H9 (cell line): Measurements from ENCODE around the gene TTC33. TPM values are rescaled to one million over a fixed set of nuclear protein-coding genes. Genes with fewer than 3 reads are reported as not detected.

Experiments used
- DNase-seq: peaks from one replicate; pipeline ENCODE4 v3.0.0-alpha.2; 2017
- H2AFZ ChIP-seq: one replicate; pipeline ENCODE4 v1.6.1; 2013; ENCODE audit warnings: mild to moderate bottlenecking, low read length, control low read depth, moderate library complexity
- H2AK5ac ChIP-seq: 2 replicates; pipeline ENCODE4 v1.6.1; 2013; ENCODE audit warnings: low read length, control low read depth, mixed read lengths; ENCODE audit not compliant: insufficient read length
- H2BK120ac ChIP-seq: one replicate; pipeline ENCODE4 v1.6.1; 2013; ENCODE audit warnings: low read depth, mild to moderate bottlenecking, low read length, control low read depth, inconsistent platforms; ENCODE audit not compliant: poor library complexity, severe bottlenecking
- H2BK12ac ChIP-seq: 2 replicates; pipeline ENCODE4 v1.6.1; 2013; ENCODE audit warnings: low read length, control low read depth, mixed read lengths, low read depth; ENCODE audit not compliant: insufficient read length
- H2BK15ac ChIP-seq: 2 replicates; pipeline ENCODE4 v1.6.1; 2013; ENCODE audit warnings: low read depth, low read length, control low read depth
- H2BK20ac ChIP-seq: one replicate; pipeline ENCODE4 v1.6.1; 2013; ENCODE audit warnings: low read depth, mild to moderate bottlenecking, low read length, control low read depth, inconsistent platforms; ENCODE audit not compliant: poor library complexity, severe bottlenecking
- H2BK5ac ChIP-seq: 2 replicates; pipeline ENCODE4 v1.6.1; 2013; ENCODE audit warnings: low read length, control low read depth, mixed read lengths; ENCODE audit not compliant: insufficient read length
- H3K14ac ChIP-seq: 2 replicates; pipeline ENCODE4 v1.6.1; 2013; ENCODE audit warnings: low read length, control low read depth; ENCODE audit not compliant: insufficient read depth
- H3K18ac ChIP-seq: 2 replicates; pipeline ENCODE4 v1.6.1; 2013; ENCODE audit warnings: low read depth, mild to moderate bottlenecking, mixed read lengths, low read length, control low read depth; ENCODE audit not compliant: insufficient read length
- H3K23ac ChIP-seq: 2 replicates; pipeline ENCODE4 v1.6.1; 2013; ENCODE audit warnings: low read length, control low read depth, mixed read lengths, low read depth; ENCODE audit not compliant: insufficient read length
- H3K23me2 ChIP-seq: 2 replicates; pipeline ENCODE4 v1.6.1; 2013; ENCODE audit warnings: low read depth, mild to moderate bottlenecking, mixed read lengths, low read length, control low read depth; ENCODE audit not compliant: insufficient read length, poor library complexity, severe bottlenecking
- H3K27ac ChIP-seq: 2 replicates; pipeline ENCODE4 v1.5.1; 2013; ENCODE audit warnings: low read length, control low read depth, mixed read lengths, low read depth; ENCODE audit not compliant: insufficient read length
- H3K27me3 ChIP-seq: 2 replicates; pipeline ENCODE4 v1.6.1; 2013; ENCODE audit warnings: low read length, control low read depth, inconsistent platforms; ENCODE audit not compliant: insufficient read depth
- H3K4ac ChIP-seq: 2 replicates; pipeline ENCODE4 v1.6.1; 2013; ENCODE audit warnings: low read depth, mild to moderate bottlenecking, control low read depth, inconsistent platforms, low read length, moderate library complexity
- H3K4me1 ChIP-seq: 2 replicates; pipeline ENCODE4 v1.6.1; 2013; ENCODE audit warnings: low read length, control low read depth, inconsistent platforms; ENCODE audit not compliant: insufficient read depth
- H3K4me2 ChIP-seq: 2 replicates; pipeline ENCODE4 v1.6.1; 2013; ENCODE audit warnings: low read length, control low read depth, mixed read lengths; ENCODE audit not compliant: insufficient read length, insufficient read depth
- H3K56ac ChIP-seq: 2 replicates; pipeline ENCODE4 v1.6.1; 2013; ENCODE audit warnings: low read depth, mild to moderate bottlenecking, mixed read lengths, low read length, control low read depth; ENCODE audit not compliant: insufficient read length
- H3K79me1 ChIP-seq: 2 replicates; pipeline ENCODE4 v1.6.1; 2013; ENCODE audit warnings: low read depth, mild to moderate bottlenecking, moderate library complexity, low read length, control low read depth, inconsistent platforms; ENCODE audit not compliant: insufficient read depth, poor library complexity, severe bottlenecking
- H3K79me2 ChIP-seq: 2 replicates; pipeline ENCODE4 v1.6.1; 2013; ENCODE audit warnings: low read length, control low read depth, inconsistent platforms; ENCODE audit not compliant: insufficient read depth
- H3K9ac ChIP-seq: 2 replicates; pipeline ENCODE4 v1.6.1; 2013; ENCODE audit warnings: low read length, control low read depth, mixed read lengths; ENCODE audit not compliant: insufficient read length; ENCODE audit errors: extremely low read depth
- H3K9me3 ChIP-seq: one replicate; pipeline ENCODE4 v1.6.1; 2013; ENCODE audit warnings: low read depth, low read length, inconsistent platforms; ENCODE audit not compliant: control insufficient read depth
- H3T11ph ChIP-seq: one replicate; pipeline ENCODE4 v1.6.1; 2013; ENCODE audit warnings: mild to moderate bottlenecking, low read length, control low read depth, inconsistent platforms
- H4K20me1 ChIP-seq: one replicate; pipeline ENCODE4 v1.6.1; 2013; ENCODE audit not compliant: control insufficient read depth, insufficient read length, insufficient read depth
- H4K5ac ChIP-seq: 2 replicates; pipeline ENCODE4 v1.6.1; 2013; ENCODE audit warnings: low read depth, mild to moderate bottlenecking, mixed read lengths, low read length, control low read depth; ENCODE audit not compliant: insufficient read length
- H4K8ac ChIP-seq: replicated peaks from 2 replicates; pipeline ENCODE4 v1.6.1; 2013; ENCODE audit warnings: low read length, control low read depth, mixed read lengths, low read depth; ENCODE audit not compliant: insufficient read length
- H4K91ac ChIP-seq: 2 replicates; pipeline ENCODE4 v1.6.1; 2013; ENCODE audit warnings: low read depth, mild to moderate bottlenecking, moderate library complexity, mixed read lengths, low read length, control low read depth; ENCODE audit not compliant: insufficient read length
- H3K27ac Mint-ChIP-seq, 3 experiments: 2 replicates in 2 of 3; 3 replicates in 1 of 3; pipeline ENCODE4 v1.8.0; 2020 to 2021; ENCODE audit warnings: mixed read lengths in 3 of 3, mild to moderate bottlenecking in 1 of 3, moderate library complexity in 1 of 3
- H3K27me3 Mint-ChIP-seq: 2 replicates; pipeline ENCODE4 v1.8.0; 2021; ENCODE audit warnings: low read depth, mild to moderate bottlenecking, moderate library complexity, mixed read lengths
- H3K36me3 Mint-ChIP-seq, 3 experiments: 2 replicates in 2 of 3; 3 replicates in 1 of 3; pipeline ENCODE4 v1.8.0; 2020 to 2021; ENCODE audit warnings: low read depth in 3 of 3, mixed read lengths in 3 of 3; ENCODE audit not compliant: insufficient read depth in 1 of 3
- H3K4me1 Mint-ChIP-seq, 2 experiments: 2 replicates each; pipeline ENCODE4 v1.8.0; 2020; ENCODE audit warnings: mixed read lengths in 2 of 2
- H3K4me3 Mint-ChIP-seq, 2 experiments: 2 replicates in 1 of 2; 3 replicates in 1 of 2; pipeline ENCODE4 v1.8.0; 2020 to 2021; ENCODE audit warnings: mild to moderate bottlenecking in 2 of 2, mixed read lengths in 2 of 2, moderate library complexity in 1 of 2
- H3K9me3 Mint-ChIP-seq, 2 experiments: 2 replicates in 1 of 2; 3 replicates in 1 of 2; pipeline ENCODE4 v1.8.0; 2020; ENCODE audit warnings: mild to moderate bottlenecking in 2 of 2, mixed read lengths in 2 of 2, moderate library complexity in 1 of 2
- WGBS: extraction: QIAGEN DNeasy Blood & Tissue Kit; methylation state at CpG from one replicate; pipeline ENCODE4 v1.1.7; 2013; ENCODE audit warnings: missing lambda C conversion rate, low lambda C conversion rate, mixed read lengths; ENCODE audit not compliant: insufficient read length; ENCODE audit errors: extremely low coverage; 5-methylcytosine and 5-hydroxymethylcytosine counted together
- total RNA-seq: library from RNA; stranded (reverse); gene quantifications from 2 replicates; pipeline ENCODE4 v1.2.1, GENCODE V29; 2021
- TF ChIP-seq, protein P1 (sequence below): fragments of 200-600 bp; sonication (generic); conservative IDR thresholded peaks from 3 replicates; pipeline ENCODE4 v1.8.0; 2021; ENCODE audit warnings: antibody characterized with exemption, mild to moderate bottlenecking

TTC33 gene
- total RNA-seq, 1 experiment from 2014 or later: 7.3 TPM

- Histone ChIP-seq H3K79me2 (no peaks in the 10 kb centered on the region), H3K4me2 (no peak overlapping the region), H4K8ac (no peak overlapping the region), H3T11ph (no peak overlapping the region), H3K9ac (no peak overlapping the region), H2AFZ (no peak overlapping the region), H2AK5ac (no peak overlapping the region), H3K27ac (no peak overlapping the region), H2BK12ac (no peak overlapping the region), H3K18ac (no peak overlapping the region), H3K79me1 (no peaks in the 10 kb centered on the region), H2BK20ac (no peak overlapping the region), H2BK120ac (no peak overlapping the region), H4K20me1 (no peaks in the 10 kb centered on the region), H3K14ac (no peak overlapping the region), H3K27me3 (no peaks in the 10 kb centered on the region), H3K4me1 (no peaks in the 10 kb centered on the region; the same call in 1 of the 2 replicates), H4K91ac (no peak overlapping the region), H2BK15ac (no peak overlapping the region), H3K4ac (no peak overlapping the region), H3K23ac (no peak overlapping the region), H3K9me3 (no peaks in the 10 kb centered on the region), H2BK5ac (no peak overlapping the region), H4K5ac (no peak overlapping the region), H3K56ac (no peak overlapping the region), H3K23me2 (no peaks in the 10 kb centered on the region)
- DNase-seq: no peak
- Mint-ChIP-seq H3K36me3 (no peaks in the 10 kb centered on the region), H3K27ac (no peak overlapping the region), H3K4me1 (peaks cover 0 to 5% of the 10 kb centered on the region in 2 experiments; a peak in 3 of 4 replicates), H3K9me3 (no peaks in the 10 kb centered on the region), H3K4me3 (no peak overlapping the region), H3K27me3 (no peaks in the 10 kb centered on the region)
- WGBS: no CpG with 5 or more reads among the region's 3 CpGs
- TF ChIP-seq, protein P1, sequence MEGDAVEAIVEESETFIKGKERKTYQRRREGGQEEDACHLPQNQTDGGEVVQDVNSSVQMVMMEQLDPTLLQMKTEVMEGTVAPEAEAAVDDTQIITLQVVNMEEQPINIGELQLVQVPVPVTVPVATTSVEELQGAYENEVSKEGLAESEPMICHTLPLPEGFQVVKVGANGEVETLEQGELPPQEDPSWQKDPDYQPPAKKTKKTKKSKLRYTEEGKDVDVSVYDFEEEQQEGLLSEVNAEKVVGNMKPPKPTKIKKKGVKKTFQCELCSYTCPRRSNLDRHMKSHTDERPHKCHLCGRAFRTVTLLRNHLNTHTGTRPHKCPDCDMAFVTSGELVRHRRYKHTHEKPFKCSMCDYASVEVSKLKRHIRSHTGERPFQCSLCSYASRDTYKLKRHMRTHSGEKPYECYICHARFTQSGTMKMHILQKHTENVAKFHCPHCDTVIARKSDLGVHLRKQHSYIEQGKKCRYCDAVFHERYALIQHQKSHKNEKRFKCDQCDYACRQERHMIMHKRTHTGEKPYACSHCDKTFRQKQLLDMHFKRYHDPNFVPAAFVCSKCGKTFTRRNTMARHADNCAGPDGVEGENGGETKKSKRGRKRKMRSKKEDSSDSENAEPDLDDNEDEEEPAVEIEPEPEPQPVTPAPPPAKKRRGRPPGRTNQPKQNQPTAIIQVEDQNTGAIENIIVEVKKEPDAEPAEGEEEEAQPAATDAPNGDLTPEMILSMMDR: no peak
Measured at GRCh38 chr5:40502736-40503135, 253.0 kb downstream of the TTC33 start.
